Vagina (tissue), 2 donors: ENCODE data around the gene ADAMTSL3.

Experiments used
- POLR2A ChIP-seq, 2 donors: fragments of 450-650 bp; IDR thresholded peaks; one replicate each; pipeline ENCODE4 v1.6.1; 2017; ENCODE audit warnings: antibody characterized with exemption in 2 of 2, mild to moderate bottlenecking in 2 of 2, moderate library complexity in 2 of 2
- POLR2AphosphoS5 ChIP-seq, 2 donors: sonication (generic); formaldehyde crosslinking; IDR thresholded peaks; one replicate each; pipeline ENCODE4 v1.9.0; 2017; ENCODE audit warnings: antibody characterized with exemption in 2 of 2, mild to moderate bottlenecking in 2 of 2, low read depth in 1 of 2; ENCODE audit not compliant: insufficient read depth in 1 of 2
- TF ChIP-seq, protein P1 (sequence below), 3 experiments: fragments of 450-650 bp in 2 of 3; fragments of 200-600 bp in 1 of 3; sonication (generic) in 1 of 3; IDR thresholded peaks; one replicate each; pipeline ENCODE4 v1.5.1; 2017 to 2019; ENCODE audit warnings: antibody characterized with exemption in 3 of 3, mild to moderate bottlenecking in 2 of 3, moderate library complexity in 2 of 3

DNA sequence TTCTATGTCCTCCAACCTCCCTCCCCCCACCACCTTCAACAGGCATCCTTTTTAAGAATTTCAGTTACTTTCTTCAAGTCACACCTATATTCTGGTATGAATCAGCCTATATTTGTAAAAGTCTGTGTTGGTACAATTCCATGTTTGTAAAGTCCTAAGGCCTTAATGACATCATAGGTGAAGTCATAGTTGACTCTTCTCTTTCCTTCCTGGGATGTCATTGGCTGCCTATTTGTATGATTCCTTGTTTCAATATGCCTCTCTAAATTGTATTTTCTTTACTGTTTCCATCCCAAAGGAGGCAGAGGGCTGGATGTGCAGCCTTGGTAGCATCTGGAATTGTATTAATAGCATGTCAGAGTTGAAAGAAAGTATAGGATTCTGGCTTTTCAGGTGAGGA is 56.5 kb downstream of the ADAMTSL3 start:
- TF ChIP-seq, protein P1, sequence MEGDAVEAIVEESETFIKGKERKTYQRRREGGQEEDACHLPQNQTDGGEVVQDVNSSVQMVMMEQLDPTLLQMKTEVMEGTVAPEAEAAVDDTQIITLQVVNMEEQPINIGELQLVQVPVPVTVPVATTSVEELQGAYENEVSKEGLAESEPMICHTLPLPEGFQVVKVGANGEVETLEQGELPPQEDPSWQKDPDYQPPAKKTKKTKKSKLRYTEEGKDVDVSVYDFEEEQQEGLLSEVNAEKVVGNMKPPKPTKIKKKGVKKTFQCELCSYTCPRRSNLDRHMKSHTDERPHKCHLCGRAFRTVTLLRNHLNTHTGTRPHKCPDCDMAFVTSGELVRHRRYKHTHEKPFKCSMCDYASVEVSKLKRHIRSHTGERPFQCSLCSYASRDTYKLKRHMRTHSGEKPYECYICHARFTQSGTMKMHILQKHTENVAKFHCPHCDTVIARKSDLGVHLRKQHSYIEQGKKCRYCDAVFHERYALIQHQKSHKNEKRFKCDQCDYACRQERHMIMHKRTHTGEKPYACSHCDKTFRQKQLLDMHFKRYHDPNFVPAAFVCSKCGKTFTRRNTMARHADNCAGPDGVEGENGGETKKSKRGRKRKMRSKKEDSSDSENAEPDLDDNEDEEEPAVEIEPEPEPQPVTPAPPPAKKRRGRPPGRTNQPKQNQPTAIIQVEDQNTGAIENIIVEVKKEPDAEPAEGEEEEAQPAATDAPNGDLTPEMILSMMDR (IDR thresholded peaks at IDR 0.05) = no peak
- TF ChIP-seq POLR2AphosphoS5 (IDR thresholded peaks at IDR 0.05; ENCODE audit: insufficient read depth in 1 of 2, low read depth in 1 of 2) (no peak), POLR2A (IDR thresholded peaks at IDR 0.05) (no peak)
